GM18498 (cell line): ENCODE data around the gene SRPK3.

ENCODE experiments used
- ATAC-seq: cut with Tn5 transposase; IDR thresholded peaks from one replicate; pipeline ENCODE4 v1.9.1; 2021; ENCODE audit warnings: mild to moderate bottlenecking, moderate library complexity; ENCODE audit not compliant: unreplicated experiment

Gene SRPK3

GRCh38 chrX:153828723-153829548 is 48.1 kb downstream of the SRPK3 start:
- ATAC-seq = no peak

GRCh38 chrX:153829549-153829798 is 48.6 kb downstream of the SRPK3 start:
- ATAC-seq = no peak

GRCh38 chrX:153829799-153830639 is 49.2 kb downstream of the SRPK3 start, which contains the start of gene PDZD4:
PDZD4 (minus strand) TSS chrX:153830544; CDS start chrX:153830298, 246 bp downstream.
- ATAC-seq = no peak

GRCh38 chrX:153830640-153831428 is 50.0 kb downstream of the SRPK3 start:
- no peak for ATAC-seq

GRCh38 chrX:153831429-153832150 is 50.7 kb downstream of the SRPK3 start:
- ATAC-seq = no peak

- no peak for ATAC-seq
These were observed 51.9 kb downstream of the SRPK3 start for GRCh38 chrX:153832728-153833127.
